ENCODE data around the gene MACROD1. TPM values are rescaled to one million over a fixed set of nuclear protein-coding genes. Genes with fewer than 3 reads are reported as not detected.

MACROD1 gene
- total RNA-seq, 1 experiment from 2014 or later: 17.6 TPM

DNA sequence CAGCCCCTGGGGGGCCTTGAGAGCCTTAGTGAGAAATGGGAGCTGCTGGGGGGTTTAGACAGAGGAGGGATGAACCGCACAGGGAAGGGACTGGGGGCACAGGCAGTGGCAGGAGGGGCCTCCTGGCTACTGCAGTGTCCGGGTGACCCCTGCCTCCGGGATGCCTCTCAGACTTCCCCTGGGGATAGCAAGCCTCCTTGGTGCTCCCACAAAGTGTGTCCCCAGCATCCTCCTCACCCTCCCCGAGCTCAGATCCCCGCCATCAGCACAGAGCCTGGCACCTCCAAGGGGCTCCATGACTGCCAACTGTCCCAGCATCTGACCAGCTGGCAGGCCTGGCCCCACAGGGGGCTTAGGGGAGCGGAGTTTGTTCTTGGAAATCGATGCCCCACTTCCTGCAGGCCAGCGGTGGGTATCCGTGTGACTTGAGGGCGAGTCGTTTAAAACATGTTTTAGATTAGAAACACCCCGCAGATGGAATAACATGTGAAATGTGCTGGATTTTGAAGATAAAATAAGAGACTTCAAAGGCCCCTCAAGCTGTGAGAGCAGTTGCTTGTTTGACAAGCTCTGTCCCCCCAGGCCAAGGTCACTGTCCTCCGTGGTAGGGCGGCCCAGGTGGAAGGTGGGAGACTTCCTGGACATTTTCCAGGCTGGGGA, 143.7 kb downstream of the MACROD1 start:
- no peak for DNase-seq (ENCODE audit: low read depth in 1 of 2, low spot score in 2 of 2)
- H3K27me3 ChIP-seq (replicated peaks): no peaks in the 10 kb centered on the region
- H3K4me1 ChIP-seq (replicated peaks): no peaks in the 10 kb centered on the region
- H3K36me3 ChIP-seq: no peaks in the 10 kb centered on the region
- no peaks in the 10 kb centered on the region for H3K9me3 ChIP-seq (replicated peaks)
- H3K27ac ChIP-seq: no peak overlapping the region
- H3K4me3 ChIP-seq: no peak overlapping the region

DNA sequence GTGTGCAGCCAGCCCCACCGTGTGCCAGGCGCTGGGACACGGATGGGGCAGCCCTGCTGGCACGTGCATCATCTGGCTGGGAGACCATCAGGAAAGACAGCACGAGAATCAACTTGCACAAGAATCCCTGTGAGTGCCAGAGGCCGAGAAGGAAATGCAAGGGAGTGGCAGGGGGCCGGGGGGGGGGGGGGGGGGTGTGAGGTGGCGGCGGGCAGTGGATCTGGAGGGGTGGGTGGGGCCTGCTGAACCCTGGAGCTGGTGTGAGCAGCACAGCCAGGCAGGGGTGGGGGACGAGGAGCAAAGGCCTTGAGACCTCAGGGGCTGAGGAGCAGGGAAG, 144.2 kb downstream of the MACROD1 start:
- Histone ChIP-seq H3K4me1 (replicated peaks) (no peaks in the 10 kb centered on the region), H3K36me3 (no peaks in the 10 kb centered on the region), H3K4me3 (no peak overlapping the region), H3K27ac (no peak overlapping the region), H3K9me3 (replicated peaks) (no peaks in the 10 kb centered on the region), H3K27me3 (replicated peaks) (no peaks in the 10 kb centered on the region)
- DNase-seq (ENCODE audit: low read depth in 1 of 2, low spot score in 2 of 2): no peak

DNA sequence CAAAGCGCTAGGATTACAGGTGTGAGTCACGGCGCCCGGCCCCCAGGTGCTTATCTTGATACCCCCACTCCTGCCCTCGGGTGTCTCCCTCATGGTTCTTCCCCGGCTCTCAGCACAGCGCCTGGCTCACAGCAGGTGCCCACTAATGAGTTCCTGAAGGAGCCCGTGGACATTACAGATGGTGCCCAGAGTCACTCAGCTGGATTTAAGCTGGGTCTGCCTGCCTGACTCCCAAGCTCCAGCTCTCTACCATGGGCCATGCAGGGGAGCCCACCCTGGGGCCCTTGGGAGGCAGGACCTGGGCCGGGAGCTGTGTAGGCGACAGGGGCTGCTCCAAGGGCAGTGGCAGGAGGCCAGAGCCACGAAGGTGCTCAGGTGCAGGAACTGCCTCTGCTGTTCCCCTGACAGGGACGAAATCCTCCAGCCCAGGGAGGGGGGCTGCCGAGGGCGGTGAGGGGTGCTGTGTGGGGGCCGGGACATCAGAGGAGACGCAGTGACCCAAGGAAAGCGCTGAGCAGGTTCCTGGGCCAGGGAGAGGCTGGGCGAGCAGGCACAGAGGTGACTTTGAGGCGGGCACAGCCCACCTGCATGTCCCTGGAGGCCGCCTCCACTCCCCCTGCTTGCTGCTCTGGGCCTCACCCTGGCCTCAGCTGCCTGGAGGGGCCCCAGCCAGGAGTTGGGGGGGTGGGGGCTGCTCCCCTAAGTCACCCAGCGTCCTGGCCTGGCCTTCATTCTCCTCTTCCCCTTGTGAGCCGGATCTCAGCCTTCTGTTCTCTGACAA, 144.7 kb downstream of the MACROD1 start:
- no peaks in the 10 kb centered on the region for H3K27me3 ChIP-seq (replicated peaks)
- no peaks in the 10 kb centered on the region for H3K9me3 ChIP-seq (replicated peaks)
- no peak overlapping the region for H3K4me3 ChIP-seq
- H3K4me1 ChIP-seq (replicated peaks): no peaks in the 10 kb centered on the region
- no peak overlapping the region for H3K27ac ChIP-seq
- no peak for DNase-seq (ENCODE audit: low read depth in 1 of 2, low spot score in 2 of 2)
- no peaks in the 10 kb centered on the region for H3K36me3 ChIP-seq

DNA sequence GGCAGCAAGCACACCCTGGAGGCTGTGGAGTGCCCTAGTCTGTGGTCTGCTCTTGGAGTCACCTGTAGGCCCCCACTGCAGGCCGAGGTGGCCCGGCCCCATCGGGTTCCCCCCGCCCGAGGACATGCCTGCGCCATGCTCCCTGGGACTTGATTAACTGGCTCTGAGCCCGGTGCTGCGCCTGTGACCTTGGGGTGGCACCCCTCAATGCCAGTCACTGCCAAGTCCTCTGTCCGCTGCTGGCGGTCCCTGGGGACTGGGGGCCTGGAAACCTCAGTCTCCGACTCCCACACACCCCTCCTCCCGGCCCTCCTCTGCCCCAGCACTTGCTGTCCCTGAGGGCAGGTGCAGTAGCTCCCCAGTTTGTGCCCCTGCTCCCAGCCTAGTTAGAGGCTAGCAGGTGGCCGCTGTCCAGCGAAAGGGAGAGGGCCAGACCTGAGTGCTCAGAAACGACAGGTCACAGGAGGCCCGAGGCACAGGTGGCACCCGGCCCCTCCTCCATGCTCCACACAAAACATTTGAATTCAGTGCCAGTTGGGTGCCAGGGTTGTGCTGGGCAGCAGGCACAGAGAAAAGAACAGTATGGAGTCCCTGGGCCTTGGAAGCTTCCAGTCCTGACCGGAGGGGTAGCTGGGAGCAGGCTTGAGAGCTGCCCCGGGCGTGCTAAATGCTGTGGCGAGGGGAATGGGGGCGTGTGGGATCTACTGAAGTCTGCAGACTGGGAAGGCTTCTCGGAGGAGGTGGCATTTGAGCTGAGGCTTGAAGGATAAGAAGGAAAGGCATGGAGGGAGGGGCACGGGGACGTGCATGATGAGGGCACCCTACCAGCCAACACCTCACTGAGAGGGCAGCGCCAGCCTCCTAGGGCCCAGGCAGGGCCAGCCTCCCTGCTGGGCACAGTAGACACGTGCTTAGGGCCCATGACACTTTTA, 146.5 kb downstream of the MACROD1 start:
- H3K27ac ChIP-seq: no peak overlapping the region
- H3K36me3 ChIP-seq: no peaks in the 10 kb centered on the region
- no peak overlapping the region for H3K4me3 ChIP-seq
- DNase-seq (ENCODE audit: low read depth in 1 of 2, low spot score in 2 of 2): no peak
- no peaks in the 10 kb centered on the region for H3K9me3 ChIP-seq (replicated peaks)
- H3K27me3 ChIP-seq (replicated peaks): no peaks in the 10 kb centered on the region
- no peaks in the 10 kb centered on the region for H3K4me1 ChIP-seq (replicated peaks)

DNA sequence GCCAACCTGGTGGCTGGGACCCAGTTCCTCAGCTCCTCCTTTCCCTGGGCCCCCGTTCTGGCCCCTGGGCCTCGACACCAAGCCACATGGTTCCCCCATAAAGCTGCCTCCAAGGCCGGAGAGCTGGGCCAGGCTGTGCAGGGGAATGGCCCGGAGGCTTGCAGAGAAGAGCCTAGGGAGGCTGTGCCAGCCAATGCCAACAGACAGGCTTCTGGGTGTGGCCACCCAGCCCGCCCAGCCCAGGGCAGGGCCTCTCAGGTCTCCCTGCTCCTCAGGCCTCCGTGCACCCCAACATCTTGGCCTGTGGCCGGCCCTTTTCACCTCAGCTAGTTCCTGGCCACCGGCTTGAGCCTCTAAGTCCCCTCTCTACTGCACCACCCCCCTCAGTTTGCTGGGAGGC, 147.6 kb downstream of the MACROD1 start:
- H3K36me3 ChIP-seq: no peaks in the 10 kb centered on the region
- no peaks in the 10 kb centered on the region for H3K9me3 ChIP-seq (replicated peaks)
- no peak overlapping the region for H3K27ac ChIP-seq
- DNase-seq (ENCODE audit: low read depth in 1 of 2, low spot score in 2 of 2): no peak
- no peak overlapping the region for H3K4me3 ChIP-seq
- no peaks in the 10 kb centered on the region for H3K4me1 ChIP-seq (replicated peaks)
- H3K27me3 ChIP-seq (replicated peaks): no peaks in the 10 kb centered on the region

DNA sequence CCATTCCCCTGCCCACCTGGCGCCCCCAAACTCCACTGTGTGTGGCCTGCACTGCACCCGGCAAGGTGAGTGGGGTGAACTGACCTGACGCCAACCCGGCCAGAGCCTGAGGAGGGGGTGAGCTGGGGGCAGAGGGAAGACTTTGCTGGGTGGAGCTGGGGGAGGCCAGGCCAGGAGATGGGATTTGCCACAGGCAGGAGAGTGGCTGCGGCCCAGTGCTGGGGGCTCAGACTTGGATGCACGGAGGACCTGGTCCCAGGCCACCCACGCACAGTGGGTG, 148.0 kb downstream of the MACROD1 start:
- no peaks in the 10 kb centered on the region for H3K4me1 ChIP-seq (replicated peaks)

DNA sequence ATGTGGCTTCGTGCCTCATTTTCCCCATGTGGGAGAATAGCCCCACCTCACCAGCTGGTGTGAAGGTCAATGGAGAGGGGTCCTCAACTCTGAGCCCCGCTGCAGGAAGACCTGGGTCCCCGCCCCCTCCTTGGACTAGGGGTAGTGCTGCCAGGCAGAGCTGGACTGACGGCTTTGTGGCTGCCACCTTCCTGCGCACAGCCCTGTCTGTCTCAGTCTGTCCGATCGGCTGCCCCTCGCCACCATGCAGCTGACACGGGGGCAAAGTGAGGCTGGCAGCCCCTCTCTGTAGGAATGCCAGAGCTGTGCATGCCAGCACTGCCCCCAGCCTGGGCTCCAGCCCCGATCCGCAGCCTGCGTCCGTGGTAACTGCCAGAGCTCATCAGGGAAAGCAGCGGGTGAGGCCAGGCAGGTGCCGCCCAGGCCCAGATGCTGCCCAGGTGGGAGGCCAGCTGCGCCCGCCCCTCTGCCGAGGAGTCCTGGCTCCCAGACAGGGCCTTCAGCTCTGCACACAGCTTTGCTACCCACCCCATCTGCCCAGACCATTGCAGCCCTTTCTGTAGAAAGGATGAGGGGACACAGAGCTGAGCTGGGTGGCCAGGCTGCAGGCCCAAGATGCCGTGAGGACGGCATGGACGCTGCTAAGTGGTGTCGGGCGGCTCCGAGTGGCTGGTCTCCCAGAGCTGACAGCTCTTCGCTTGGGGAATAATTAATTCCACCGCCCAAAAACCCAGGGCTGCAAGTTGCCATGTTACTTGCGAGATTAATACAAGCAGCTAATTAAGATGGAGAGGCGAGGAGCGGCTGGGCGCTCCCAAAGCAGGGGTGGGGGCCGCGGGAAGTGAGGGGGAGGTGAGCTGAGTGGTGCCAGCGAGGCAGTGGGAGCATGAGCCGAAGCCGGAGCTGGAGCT, 149.7 kb downstream of the MACROD1 start:
- H3K36me3 ChIP-seq: no peaks in the 10 kb centered on the region
- no peak overlapping the region for H3K27ac ChIP-seq
- no peak for DNase-seq (ENCODE audit: low read depth in 1 of 2, low spot score in 2 of 2)
- H3K4me1 ChIP-seq (replicated peaks): no peaks in the 10 kb centered on the region
- H3K4me3 ChIP-seq: no peak overlapping the region
- no peaks in the 10 kb centered on the region for H3K27me3 ChIP-seq (replicated peaks)
- H3K9me3 ChIP-seq (replicated peaks): no peaks in the 10 kb centered on the region

More for the DNA sequence above, 148.0 kb downstream of the MACROD1 start:
- no peak for DNase-seq (ENCODE audit: low read depth in 1 of 2, low spot score in 2 of 2)
- Histone ChIP-seq H3K9me3 (replicated peaks) (no peaks in the 10 kb centered on the region), H3K27ac (no peak overlapping the region), H3K27me3 (replicated peaks) (no peaks in the 10 kb centered on the region), H3K36me3 (no peaks in the 10 kb centered on the region), H3K4me3 (no peak overlapping the region)

DNA sequence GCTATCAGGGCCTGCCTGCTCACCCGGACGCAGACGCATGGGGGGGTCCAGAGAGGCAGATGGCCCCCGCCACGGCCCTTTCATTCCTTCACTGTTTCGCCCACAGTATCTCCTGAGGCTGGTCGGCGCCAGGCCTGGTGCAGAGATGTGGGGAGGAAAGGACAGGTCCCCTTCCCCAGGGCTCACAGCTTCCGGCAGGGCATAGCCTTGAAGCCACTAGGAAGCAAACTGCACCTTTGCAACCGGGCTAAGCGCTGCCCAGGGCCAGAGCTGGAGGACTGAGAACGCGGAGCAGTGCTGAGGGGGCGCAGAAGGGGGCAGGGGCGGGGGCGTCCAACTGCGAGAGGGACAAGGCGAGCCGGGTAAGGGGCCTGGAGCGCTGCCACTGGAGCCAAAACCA, 150.4 kb downstream of the MACROD1 start:
- Histone ChIP-seq H3K27ac (no peak overlapping the region), H3K36me3 (no peaks in the 10 kb centered on the region), H3K4me3 (no peak overlapping the region), H3K9me3 (replicated peaks) (no peaks in the 10 kb centered on the region), H3K27me3 (replicated peaks) (no peaks in the 10 kb centered on the region), H3K4me1 (replicated peaks) (no peaks in the 10 kb centered on the region)
- no peak for DNase-seq (ENCODE audit: low read depth in 1 of 2, low spot score in 2 of 2)

DNA sequence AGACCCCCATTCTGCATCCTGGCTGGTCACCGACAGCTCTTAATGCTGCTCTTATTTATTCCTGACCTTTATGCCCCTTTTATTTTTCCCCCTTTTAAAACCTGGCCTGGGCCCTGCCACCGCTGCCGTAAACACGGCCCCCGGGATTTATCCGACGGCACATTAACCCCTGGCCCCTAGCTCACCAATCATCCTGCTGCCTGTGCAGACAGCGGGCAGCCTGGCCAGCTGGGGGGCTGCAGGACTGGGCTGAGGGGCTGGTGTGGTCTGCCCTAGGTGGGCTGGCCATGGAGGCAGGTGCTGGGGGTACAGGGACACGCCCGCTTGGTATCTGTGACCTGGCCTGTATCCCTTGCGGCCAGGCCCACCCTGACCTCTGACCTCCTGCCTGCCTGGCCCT, 151.6 kb downstream of the MACROD1 start:
- Histone ChIP-seq H3K4me1 (replicated peaks) (no peaks in the 10 kb centered on the region), H3K4me3 (no peak overlapping the region), H3K27ac (no peak overlapping the region), H3K9me3 (replicated peaks) (no peaks in the 10 kb centered on the region), H3K36me3 (no peaks in the 10 kb centered on the region), H3K27me3 (replicated peaks) (no peaks in the 10 kb centered on the region)
- no peak for DNase-seq (ENCODE audit: low read depth in 1 of 2, low spot score in 2 of 2)

DNA sequence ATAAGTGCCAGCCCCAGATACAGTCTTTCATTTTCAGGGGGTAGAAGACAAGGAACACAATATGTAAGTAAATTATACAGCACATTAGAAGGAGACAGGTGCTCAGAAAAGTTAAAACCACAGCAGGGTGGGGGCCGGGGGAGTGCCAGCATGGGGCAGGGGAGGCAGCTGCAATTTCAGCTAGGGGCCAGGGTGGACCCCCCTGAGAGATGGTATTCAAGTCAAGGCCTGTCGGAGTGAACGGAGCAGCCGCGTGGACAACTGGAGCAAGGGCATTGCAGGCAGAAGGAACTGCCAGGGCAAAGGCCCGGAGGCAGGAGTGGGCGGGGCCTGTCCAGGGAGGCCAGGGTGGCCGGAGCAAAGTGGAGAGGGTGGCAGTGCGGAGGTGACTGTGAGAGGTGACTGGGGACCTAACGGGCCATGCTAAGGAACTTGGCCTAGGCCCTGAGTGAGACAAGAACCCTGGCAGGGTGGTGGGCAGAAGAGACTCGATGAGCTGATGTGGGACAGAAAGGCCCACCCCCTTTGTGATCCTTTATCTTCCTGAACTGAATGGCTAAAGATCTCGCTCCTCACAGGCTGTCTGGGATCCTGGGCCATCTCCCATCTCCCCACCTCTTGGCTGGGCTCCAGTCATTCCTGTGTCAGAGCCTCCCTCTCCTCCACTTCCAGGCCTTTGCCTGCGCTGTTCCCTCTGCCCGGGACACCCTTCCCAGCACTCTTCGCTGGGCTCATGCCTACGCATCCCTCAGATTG, 152.6 kb downstream of the MACROD1 start:
- no peaks in the 10 kb centered on the region for H3K4me1 ChIP-seq (replicated peaks)
- H3K4me3 ChIP-seq: no peak overlapping the region
- H3K36me3 ChIP-seq: no peaks in the 10 kb centered on the region

DNA sequence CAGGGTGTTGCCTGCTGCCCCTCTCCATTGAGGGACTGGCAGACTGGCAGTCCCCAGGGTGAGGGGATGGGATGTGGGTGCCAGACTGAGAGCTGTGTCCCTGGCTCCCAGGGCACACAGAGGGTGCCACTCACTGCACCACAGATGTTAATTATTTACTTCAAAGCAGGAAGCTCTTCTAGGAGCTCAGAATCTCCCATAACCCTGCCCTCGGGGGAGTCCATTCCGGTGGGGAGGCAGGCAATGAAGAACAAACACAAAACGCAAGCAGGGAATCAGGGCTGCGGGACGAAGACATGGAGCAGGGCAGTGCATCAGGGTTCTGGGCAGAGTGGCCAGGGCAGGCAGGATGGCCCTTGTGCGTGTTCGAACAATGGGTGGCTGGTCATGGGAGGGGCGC, 154.5 kb downstream of the MACROD1 start:
- no peak for DNase-seq (ENCODE audit: low read depth in 1 of 2, low spot score in 2 of 2)
- peaks cover 12% of the 10 kb centered on the region for H3K4me1 ChIP-seq (replicated peaks)
- H3K4me3 ChIP-seq: no peak overlapping the region
- no peaks in the 10 kb centered on the region for H3K36me3 ChIP-seq
- H3K27ac ChIP-seq: no peak overlapping the region
- no peaks in the 10 kb centered on the region for H3K9me3 ChIP-seq (replicated peaks)
- H3K27me3 ChIP-seq (replicated peaks): no peaks in the 10 kb centered on the region

More for the DNA sequence above, 152.6 kb downstream of the MACROD1 start:
- no peaks in the 10 kb centered on the region for H3K27me3 ChIP-seq (replicated peaks)
- H3K27ac ChIP-seq: no peak overlapping the region
- DNase-seq (ENCODE audit: low read depth in 1 of 2, low spot score in 2 of 2): no peak
- no peaks in the 10 kb centered on the region for H3K9me3 ChIP-seq (replicated peaks)

DNA sequence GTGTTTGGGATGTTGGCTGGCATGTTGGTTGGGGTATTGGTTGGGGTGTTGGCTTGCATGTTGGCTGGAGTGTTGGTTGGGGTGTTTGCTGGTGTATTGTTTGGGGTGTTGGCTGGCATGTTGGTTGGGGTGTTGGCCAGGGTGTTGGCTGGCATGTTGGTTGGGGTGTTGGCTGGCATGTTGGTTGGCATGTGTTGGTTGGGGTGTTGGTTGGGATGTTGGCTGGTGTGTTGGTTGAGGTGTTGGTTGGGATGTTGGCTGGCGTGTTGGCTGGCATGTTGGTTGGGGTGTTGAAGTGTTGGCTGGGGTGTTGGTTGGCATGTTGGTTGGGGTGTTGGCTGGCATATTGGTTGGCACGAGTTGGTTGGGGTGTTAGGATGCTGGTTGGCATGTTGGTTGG, 155.1 kb downstream of the MACROD1 start:
- H3K36me3 ChIP-seq: no peaks in the 10 kb centered on the region
- no peak for DNase-seq (ENCODE audit: low read depth in 1 of 2, low spot score in 2 of 2)
- no peaks in the 10 kb centered on the region for H3K27me3 ChIP-seq (replicated peaks)
- H3K27ac ChIP-seq: no peak overlapping the region
- no peaks in the 10 kb centered on the region for H3K9me3 ChIP-seq (replicated peaks)
- H3K4me3 ChIP-seq: no peak overlapping the region
- H3K4me1 ChIP-seq (replicated peaks): peaks cover 12% of the 10 kb centered on the region

DNA sequence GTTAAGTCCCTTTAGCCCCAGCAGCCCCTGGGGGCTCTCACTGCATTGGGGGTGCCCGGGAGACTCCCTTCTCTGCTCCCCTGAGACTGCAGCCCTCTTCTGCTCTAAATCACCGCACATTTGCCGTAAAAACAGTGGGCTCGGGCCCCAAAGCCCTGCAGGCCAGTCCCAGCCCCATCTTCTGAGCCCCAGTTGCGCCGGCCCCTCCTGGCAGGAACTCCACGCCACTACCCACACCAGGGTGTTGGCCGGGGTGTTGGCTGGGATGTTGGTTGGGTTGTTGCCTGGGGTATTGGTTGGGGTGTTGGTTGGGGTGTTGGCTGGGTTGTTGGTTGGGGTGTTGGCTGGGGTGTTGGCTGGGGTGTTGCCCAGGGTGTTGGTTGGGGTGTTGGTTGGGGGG, 156.2 kb downstream of the MACROD1 start:
- DNase-seq (ENCODE audit: low read depth in 1 of 2, low spot score in 2 of 2): no peak
- no peak overlapping the region for H3K4me3 ChIP-seq
- H3K27ac ChIP-seq: no peak overlapping the region
- 0 out of 2 replicates have a peak, but pooled peaks cover 6% of the 10 kb centered on the region for H3K36me3 ChIP-seq
- no peaks in the 10 kb centered on the region for H3K9me3 ChIP-seq (replicated peaks)
- no peaks in the 10 kb centered on the region for H3K27me3 ChIP-seq (replicated peaks)
- H3K4me1 ChIP-seq (replicated peaks): peaks cover 12% of the 10 kb centered on the region
